HepG2 (cell line): ENCODE results near the gene SERPINA3. TPM values are rescaled to one million over a fixed set of nuclear protein-coding genes. Genes with fewer than 3 reads are reported as not detected.

ENCODE experiments used
- ATAC-seq: fragments of 200-7000 bp; cut with Tn5 transposase; 3 replicates; pipeline ENCODE4 v1.9.1; 2020; ENCODE audit warnings: mild to moderate bottlenecking, moderate library complexity
- BruUV-seq: library from RNA; stranded (reverse); fragments of 400-500 nt; replicated peaks from 2 replicates; lab custom pipeline; 2021; lab: Mats Ljungman, UMichigan
- CTCF ChIA-PET: fragments of 300-600 bp; formaldehyde crosslinking; extraction: SDS; loops from one replicate; lab custom pipeline; 2021; ENCODE audit warnings: low total read pairs, inconsistent platforms, low intra/inter-chr PET ratio; lab: Yijun Ruan, JAX
- POLR2A ChIA-PET: fragments of 350-600 bp; sonication (Branson Sonifier 250); formaldehyde crosslinking; loops from one replicate; lab custom pipeline; 2020; ENCODE audit warnings: antibody characterized with exemption, inconsistent platforms; lab: Yijun Ruan, JAX
- DNase-seq: peaks from one replicate; pipeline ENCODE4 v3.0.0-alpha.2; 2015; ENCODE audit warnings: low spot score
- FAIRE-seq: peaks from 3 replicates; lab custom pipeline; 2011; peaks lifted over from hg19 to GRCh38; lab: Jason Lieb, UNC
- H2AFZ ChIP-seq: one replicate; pipeline ENCODE4 v1.6.1; 2011; ENCODE audit warnings: low read length, inconsistent platforms
- H3K27ac ChIP-seq: fragments of 300-600 bp; 3 replicates; pipeline ENCODE4 v1.8.0; 2011; ENCODE audit warnings: mixed run types, mild to moderate bottlenecking, mixed read lengths, low read length, inconsistent platforms; ENCODE audit not compliant: insufficient read depth; ENCODE audit errors: extremely low read length
- H3K27me3 ChIP-seq, 2 experiments: fragments of 200-600 bp in 1 of 2; 2 replicates in 1 of 2; 3 replicates in 1 of 2; pipeline versions ENCODE4 v1.6.0 to v1.8.0; 2011; ENCODE audit warnings: low read length in 2 of 2, mild to moderate bottlenecking in 2 of 2, moderate library complexity in 2 of 2, inconsistent platforms in 1 of 2; ENCODE audit not compliant: insufficient read depth in 2 of 2, control insufficient read depth in 1 of 2
- H3K36me3 ChIP-seq, 2 experiments: fragments of 200-600 bp in 1 of 2; replicated peaks in 1 of 2; 2 replicates in 1 of 2; 3 replicates in 1 of 2; pipeline versions ENCODE4 v1.5.1 to v1.8.0; 2011; ENCODE audit warnings: low read length in 2 of 2, inconsistent platforms in 1 of 2; ENCODE audit not compliant: insufficient read depth in 2 of 2, control insufficient read depth in 1 of 2
- H3K4me1 ChIP-seq: 2 replicates; pipeline ENCODE4 v1.5.1; 2012; ENCODE audit warnings: low read length, inconsistent platforms; ENCODE audit not compliant: insufficient read depth
- H3K4me2 ChIP-seq: 2 replicates; pipeline ENCODE4 v1.6.0; 2011; ENCODE audit warnings: low read depth, low read length, inconsistent platforms
- H3K4me3 ChIP-seq, 3 experiments: fragments of 200-600 bp in 1 of 3; sonication (generic), shearing (Covaris generic) in 1 of 3; replicated peaks in 1 of 3; 2 replicates each; pipeline ENCODE4 v1.5.1; 2011 to 2016; ENCODE audit warnings: low read length in 3 of 3, inconsistent platforms in 2 of 3, low read depth in 2 of 3, mild to moderate bottlenecking in 2 of 3, control low read depth in 1 of 3, mixed read lengths in 1 of 3; ENCODE audit not compliant: insufficient read depth in 1 of 3
- H3K79me2 ChIP-seq: one replicate; pipeline ENCODE4 v1.6.1; 2011; ENCODE audit warnings: low read length, inconsistent platforms; ENCODE audit not compliant: insufficient read depth
- H3K9ac ChIP-seq: 2 replicates; pipeline ENCODE4 v1.6.0; 2011; ENCODE audit warnings: mild to moderate bottlenecking, low read depth, low read length, inconsistent platforms; ENCODE audit not compliant: insufficient read depth
- H3K9me3 ChIP-seq: 2 replicates; pipeline ENCODE4 v1.5.1; 2012; ENCODE audit warnings: mild to moderate bottlenecking, low read length
- H4K20me1 ChIP-seq: 2 replicates; pipeline ENCODE4 v1.6.0; 2011; ENCODE audit warnings: inconsistent platforms, mild to moderate bottlenecking, low read length, moderate library complexity; ENCODE audit not compliant: insufficient read depth
- NCOA5 ChIP-seq: sonication (generic); formaldehyde crosslinking; IDR thresholded peaks from 2 replicates; pipeline ENCODE4 v1.4.0; 2020; ENCODE audit warnings: missing genetic modification reagents
- NR0B2 ChIP-seq: sonication (generic); formaldehyde crosslinking; IDR thresholded peaks from 2 replicates; pipeline ENCODE4 v1.4.0; 2020; ENCODE audit warnings: mild to moderate bottlenecking, missing genetic modification reagents
- POLR2A ChIP-seq, 2 experiments: IDR thresholded peaks; 2 replicates each; pipeline ENCODE4 v1.6.1; 2011; ENCODE audit warnings: low read depth in 2 of 2, low read length in 2 of 2, mild to moderate bottlenecking in 1 of 2, moderate library complexity in 1 of 2; ENCODE audit not compliant: insufficient read depth in 1 of 2
- POLR2G ChIP-seq: fragments of 200-400 bp; formaldehyde crosslinking; IDR thresholded peaks from 2 replicates; pipeline ENCODE4 v1.6.1; 2018; ENCODE audit warnings: mild to moderate bottlenecking, low read depth, low read length, moderate library complexity
- RBM22 ChIP-seq: fragments of 200-400 bp; formaldehyde crosslinking; optimal IDR thresholded peaks from 2 replicates; pipeline ENCODE3; 2017; ENCODE audit warnings: mild to moderate bottlenecking, low read length, moderate library complexity
- SSRP1 ChIP-seq: IDR thresholded peaks from 2 replicates; pipeline ENCODE4 v1.6.1; 2016; ENCODE audit warnings: control low read depth
- ZNF367 ChIP-seq: sonication (generic); formaldehyde crosslinking; IDR thresholded peaks from 2 replicates; pipeline ENCODE4 v1.4.0; 2020; ENCODE audit warnings: missing genetic modification reagents, borderline replicate concordance
- ZNF546 ChIP-seq: sonication (generic); formaldehyde crosslinking; conservative IDR thresholded peaks from 2 replicates; pipeline ENCODE4 v1.8.1; 2023; ENCODE audit warnings: mild to moderate bottlenecking, missing genetic modification reagents
- WGBS: methylation state at CpG from one replicate; pipeline ENCODE4 v1.1.6; 2017; ENCODE audit warnings: low lambda C conversion rate; 5-methylcytosine and 5-hydroxymethylcytosine counted together
- in situ Hi-C: cut with HindIII; loops from 2 replicates; pipeline ENCODE4 v1.10.0; 2017; ENCODE audit warnings: low pct_unique_long_range_greater_than_20kb; ENCODE audit not compliant: extremely low pct_ligation_motif_present
- intact Hi-C: fragments of 100-400 bp; cut with micrococcal nuclease; formaldehyde crosslinking; loops from one replicate; pipeline ENCODE4 v1.10.0; 2022; ENCODE audit not compliant: unreplicated experiment
- polyA plus RNA-seq, 8 experiments: library from polyadenylated mRNA; depleted of rRNA in 3 of 8; stranded (reverse) in 7 of 8; unstranded in 1 of 8; fragments of >200 nt; fragmentation: Illumina TruSeq in 4 of 8; extraction: Trizol in 4 of 8; gene quantifications; 2 replicates each; pipeline versions ENCODE4 v1.2.1 to v1.2.3, GENCODE V29; 2011 to 2016; ENCODE audit warnings: low read depth in 4 of 8, missing spikeins in 1 of 8, mixed read lengths in 1 of 8; ENCODE audit not compliant: insufficient read depth in 1 of 8
- total RNA-seq, 5 experiments: library from RNA; depleted of rRNA; stranded (reverse); fragments of >200 nt; fragmentation: Illumina TruSeq; extraction: Trizol; gene quantifications; 2 replicates each; pipeline ENCODE4 v1.2.3, GENCODE V29; 2016; ENCODE audit warnings: low read depth in 1 of 5
- TF ChIP-seq, protein P1 (sequence below): sonication (generic); formaldehyde crosslinking; IDR thresholded peaks from 2 replicates; pipeline ENCODE4 v1.4.0; 2020; ENCODE audit warnings: missing genetic modification reagents

SERPINA3 gene
- total and polyA plus RNA-seq, 2 of the 13 experiments (the other 11 are each of a cell fraction or from before 2014, with no cell fraction given) = 825 to 2,200 TPM

DNA sequence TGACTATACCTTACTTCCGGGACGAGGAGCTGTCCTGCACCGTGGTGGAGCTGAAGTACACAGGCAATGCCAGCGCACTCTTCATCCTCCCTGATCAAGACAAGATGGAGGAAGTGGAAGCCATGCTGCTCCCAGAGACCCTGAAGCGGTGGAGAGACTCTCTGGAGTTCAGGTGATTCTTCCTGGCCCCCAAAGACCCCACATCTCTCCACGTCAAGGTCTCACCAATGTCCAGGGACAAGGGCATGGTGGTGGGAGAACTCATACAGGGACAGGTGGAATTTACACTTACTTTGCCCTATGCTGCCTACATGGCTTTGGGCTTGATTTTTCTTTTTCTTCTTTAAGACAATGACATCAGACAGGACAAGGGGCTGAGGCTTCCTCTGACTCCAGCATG, 7.1 kb downstream of the SERPINA3 start:
- DNase-seq (no peak), FAIRE-seq (no peak), ATAC-seq (no peak)
- peaks cover 63% of the 10 kb centered on the region for H3K4me1 ChIP-seq
- H4K20me1 ChIP-seq = peaks cover 50% of the 10 kb centered on the region; the same call in 1 of the 2 replicates
- intact Hi-C loops (loop anchor here (5.0 kb wide), 2 partner anchors 37 to 63 kb away; partner anchors contain the start of gene SERPINA5), in situ Hi-C loops (no loop called here)
- TF ChIP-seq RBM22 (peak; percentile 67), POLR2G (peak; percentile 66), ZNF367 (no peak), NR0B2 (CRISPR knock-in tag) (no peak), ZNF546 (CRISPR knock-in tag) (no peak), SSRP1 (peak; percentile 98), POLR2A (IDR thresholded peaks at IDR 0.05; ENCODE audit: insufficient read depth in 1 of 2, low read depth in 2 of 2, low read length in 2 of 2) (peak in 1 of 2 experiments; percentile 31; a peak in 1 of 4 replicates), NCOA5 (CRISPR knock-in tag) (no peak)
- TF ChIP-seq, protein P1, sequence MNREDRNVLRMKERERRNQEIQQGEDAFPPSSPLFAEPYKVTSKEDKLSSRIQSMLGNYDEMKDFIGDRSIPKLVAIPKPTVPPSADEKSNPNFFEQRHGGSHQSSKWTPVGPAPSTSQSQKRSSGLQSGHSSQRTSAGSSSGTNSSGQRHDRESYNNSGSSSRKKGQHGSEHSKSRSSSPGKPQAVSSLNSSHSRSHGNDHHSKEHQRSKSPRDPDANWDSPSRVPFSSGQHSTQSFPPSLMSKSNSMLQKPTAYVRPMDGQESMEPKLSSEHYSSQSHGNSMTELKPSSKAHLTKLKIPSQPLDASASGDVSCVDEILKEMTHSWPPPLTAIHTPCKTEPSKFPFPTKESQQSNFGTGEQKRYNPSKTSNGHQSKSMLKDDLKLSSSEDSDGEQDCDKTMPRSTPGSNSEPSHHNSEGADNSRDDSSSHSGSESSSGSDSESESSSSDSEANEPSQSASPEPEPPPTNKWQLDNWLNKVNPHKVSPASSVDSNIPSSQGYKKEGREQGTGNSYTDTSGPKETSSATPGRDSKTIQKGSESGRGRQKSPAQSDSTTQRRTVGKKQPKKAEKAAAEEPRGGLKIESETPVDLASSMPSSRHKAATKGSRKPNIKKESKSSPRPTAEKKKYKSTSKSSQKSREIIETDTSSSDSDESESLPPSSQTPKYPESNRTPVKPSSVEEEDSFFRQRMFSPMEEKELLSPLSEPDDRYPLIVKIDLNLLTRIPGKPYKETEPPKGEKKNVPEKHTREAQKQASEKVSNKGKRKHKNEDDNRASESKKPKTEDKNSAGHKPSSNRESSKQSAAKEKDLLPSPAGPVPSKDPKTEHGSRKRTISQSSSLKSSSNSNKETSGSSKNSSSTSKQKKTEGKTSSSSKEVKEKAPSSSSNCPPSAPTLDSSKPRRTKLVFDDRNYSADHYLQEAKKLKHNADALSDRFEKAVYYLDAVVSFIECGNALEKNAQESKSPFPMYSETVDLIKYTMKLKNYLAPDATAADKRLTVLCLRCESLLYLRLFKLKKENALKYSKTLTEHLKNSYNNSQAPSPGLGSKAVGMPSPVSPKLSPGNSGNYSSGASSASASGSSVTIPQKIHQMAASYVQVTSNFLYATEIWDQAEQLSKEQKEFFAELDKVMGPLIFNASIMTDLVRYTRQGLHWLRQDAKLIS = 0 out of 2 replicates have a peak, but pooled peaks have one; percentile 38
- no peak overlapping the region for H3K9ac ChIP-seq
- no peak overlapping the region for H3K4me3 ChIP-seq
- POLR2A ChIA-PET = interaction anchor here (8.7 to 19.0 kb wide), 2 partner anchors 20 to 58 kb away, joined by 42 to 638 read pairs; partner anchors contain the start of gene SERPINA4
- CTCF ChIA-PET = no interaction called here
- H3K9me3 ChIP-seq = peaks cover 17% of the 10 kb centered on the region
- peak overlapping the region; percentile 14; the same call in 1 of the 2 replicates for H3K4me2 ChIP-seq
- 93% methylated on average over 6 of the region's 6 CpGs for WGBS
- peaks cover 49 to 98% of the 10 kb centered on the region in 2 experiments for H3K36me3 ChIP-seq
- H2AFZ ChIP-seq = no peak overlapping the region
- H3K79me2 ChIP-seq = peaks cover 34% of the 10 kb centered on the region
- H3K27me3 ChIP-seq = no peaks in the 10 kb centered on the region; a peak in 1 of 5 replicates
- H3K27ac ChIP-seq = no peak overlapping the region
- no TSS peak for BruUV-seq
